Body of pancreas (tissue), 4 donors: ENCODE results near the gene ANKRD55. TPM values are rescaled to one million over a fixed set of nuclear protein-coding genes. Genes with fewer than 3 reads are reported as not detected.
"Not testable (repeated sequence)": the region's sequence is repeated elsewhere in the genome, so short reads cannot be mapped to it uniquely, and the experiment has no call there.

Experiments
- ATAC-seq: fragments of 150-250 bp; one replicate; pipeline ENCODE4 v1.9.1; 2016
- DNase-seq, 4 donors: peaks; one replicate each; pipeline ENCODE4 v3.0.0-alpha.2; 2019
- H3K27ac ChIP-seq, 4 donors: fragments of 200-600 bp; sonication (generic); 1 replicate in 3 of 4; 2 replicates in 1 of 4; pipeline versions ENCODE4 v1.5.1 to v1.6.1; 2016 to 2019; ENCODE audit warnings: mild to moderate bottlenecking in 1 of 4, mixed read lengths in 1 of 4, moderate library complexity in 1 of 4
- H3K27me3 ChIP-seq, 2 donors: fragments of 200-600 bp; sonication (generic); one replicate each; pipeline ENCODE4 v1.6.0; 2016; ENCODE audit warnings: mild to moderate bottlenecking in 1 of 2
- H3K36me3 ChIP-seq, 2 donors: fragments of 200-600 bp; sonication (generic); replicated peaks in 1 of 2; 2 replicates each; pipeline ENCODE4 v1.5.1; 2016; ENCODE audit warnings: low read depth in 2 of 2; ENCODE audit not compliant: insufficient read depth in 1 of 2
- H3K4me1 ChIP-seq: fragments of 200-600 bp; sonication (generic); one replicate; pipeline ENCODE4 v1.6.0; 2016
- H3K4me3 ChIP-seq, 2 donors: fragments of 200-600 bp; sonication (generic); 1 replicate in 1 of 2; 2 replicates in 1 of 2; pipeline ENCODE4 v1.5.1; 2016 to 2019
- H3K9me3 ChIP-seq, 3 donors: fragments of 200-600 bp; sonication (generic); 1 replicate in 2 of 3; 2 replicates in 1 of 3; pipeline ENCODE4 v1.5.1; 2016
- CTCF ChIP-seq, 7 experiments: fragments of 450-650 bp in 4 of 7; fragments of 200-600 bp in 3 of 7; sonication (generic) in 3 of 7; IDR thresholded peaks; one replicate each; pipeline ENCODE4 v1.5.1; 2016 to 2019; ENCODE audit warnings: antibody characterized with exemption in 7 of 7
- POLR2A ChIP-seq, 3 donors: fragments of 450-650 bp; IDR thresholded peaks; one replicate each; pipeline ENCODE4 v1.6.1; 2016; ENCODE audit warnings: antibody characterized with exemption in 3 of 3, mild to moderate bottlenecking in 2 of 3
- WGBS, 2 donors: methylation state at CpG; one replicate each; pipeline ENCODE4 v1.1.5; 2017; 5-methylcytosine and 5-hydroxymethylcytosine counted together
- intact Hi-C: fragments of 100-400 bp; cut with DNase I; formaldehyde crosslinking; loops from one replicate; pipeline ENCODE4 v1.15.1; 2023
- total RNA-seq, 2 donors: library from RNA; depleted of rRNA; stranded (reverse); fragments of >200 nt; gene quantifications; one replicate each; pipeline ENCODE4 v1.1.0, GENCODE V29; 2016

ANKRD55 gene
- total RNA-seq, 2 donors from 2014 or later = not detected

GRCh38 chr5:56088431-56088949, 144.6 kb downstream of the ANKRD55 start:
- DNase-seq = no peak
- H3K36me3 ChIP-seq = no peaks in the 10 kb centered on the region
- H3K27ac ChIP-seq = no peak overlapping the region
- H3K27me3 ChIP-seq = no peaks in the 10 kb centered on the region
- peak; percentile 23 for ATAC-seq
- intact Hi-C loops = no loop called here
- TF ChIP-seq POLR2A (IDR thresholded peaks at IDR 0.05) (no peak), CTCF (IDR thresholded peaks at IDR 0.05) (no peak)
- WGBS, 2 donors = 70 to 73% methylated on average over 4 of the region's 4 CpGs
- H3K4me3 ChIP-seq = no peak overlapping the region
- H3K4me1 ChIP-seq = peaks cover 5% of the 10 kb centered on the region
- H3K9me3 ChIP-seq = no peaks in the 10 kb centered on the region

DNA sequence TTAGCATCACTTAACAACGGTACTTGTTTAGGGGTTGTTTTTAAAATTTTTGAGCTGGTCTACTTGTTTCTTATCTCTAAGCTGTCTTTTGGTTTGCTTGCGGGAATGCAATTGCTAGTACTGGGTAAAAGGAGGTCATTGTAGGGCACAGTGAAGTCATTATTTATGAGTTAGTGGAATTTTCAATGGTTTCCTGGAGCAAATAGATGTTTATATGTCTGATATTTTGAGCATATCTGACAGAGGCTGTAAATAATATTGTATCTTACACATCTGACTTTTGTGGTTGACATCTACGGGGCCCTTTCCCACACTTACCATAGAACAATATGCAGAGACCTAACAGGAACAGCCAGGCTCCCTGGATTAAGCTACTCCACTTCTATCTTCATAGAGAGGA, 147.9 kb downstream of the ANKRD55 start:
- Histone ChIP-seq H3K27me3 (no peaks in the 10 kb centered on the region), H3K9me3 (no peaks in the 10 kb centered on the region), H3K4me3 (no peak overlapping the region), H3K27ac (peak overlapping the region in 3 of 4 donors; percentile 25 to 62 (median 38)), H3K4me1 (peaks cover 21% of the 10 kb centered on the region), H3K36me3 (no peaks in the 10 kb centered on the region)
- intact Hi-C loops = no loop called here
- WGBS, 2 donors = 49 to 52% methylated on average over 3 of the region's 3 CpGs
- TF ChIP-seq CTCF (IDR thresholded peaks at IDR 0.05) (no peak), POLR2A (IDR thresholded peaks at IDR 0.05) (no peak)
- ATAC-seq (peak; percentile 40), DNase-seq (no peak)

DNA sequence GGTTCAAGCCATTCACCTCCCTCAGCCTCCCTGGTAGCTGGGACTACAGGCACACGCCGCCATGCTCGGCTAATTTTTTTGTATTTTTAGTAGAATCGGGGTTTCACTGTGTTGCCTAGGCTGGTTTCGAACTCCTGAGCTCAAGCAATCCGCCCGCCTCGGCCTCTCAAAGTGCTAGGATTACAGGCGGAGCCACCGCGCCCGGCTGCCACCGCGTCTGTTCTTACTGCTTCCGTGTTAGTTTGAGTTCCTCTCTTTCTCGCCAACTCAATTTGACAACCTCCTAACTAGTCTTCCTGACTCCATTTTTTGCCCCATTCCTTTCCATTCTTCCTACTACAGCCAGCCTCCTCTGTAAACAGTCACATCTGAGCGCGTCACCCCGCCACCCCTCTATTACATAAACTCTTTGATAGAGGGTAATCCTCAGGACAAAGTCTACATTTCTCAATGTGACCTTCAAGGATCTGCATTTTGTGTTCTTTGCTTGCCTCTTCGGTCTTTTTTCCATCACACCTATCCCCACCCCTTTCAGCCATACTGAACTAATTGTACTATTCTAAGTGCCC, 149.8 kb downstream of the ANKRD55 start:
- Histone ChIP-seq H3K27ac (no peak overlapping the region), H3K4me1 (peaks cover 19% of the 10 kb centered on the region), H3K27me3 (no peaks in the 10 kb centered on the region), H3K9me3 (no peaks in the 10 kb centered on the region), H3K36me3 (no peaks in the 10 kb centered on the region), H3K4me3 (no peak overlapping the region)
- no peak for DNase-seq
- no peak for ATAC-seq
- WGBS, 2 donors = 94 to 96% methylated on average over 20 of the region's 20 CpGs
- TF ChIP-seq POLR2A (IDR thresholded peaks at IDR 0.05) (no peak), CTCF (IDR thresholded peaks at IDR 0.05) (no peak)
- intact Hi-C loops = no loop called here

GRCh38 chr5:56081053-56081642, 152.0 kb downstream of the ANKRD55 start:
- H3K36me3 ChIP-seq, H3K27me3 ChIP-seq, H3K9me3 ChIP-seq, H3K4me3 ChIP-seq, intact Hi-C loops: not testable (repeated sequence)
- H3K27ac ChIP-seq = peak overlapping the region; percentile 32 to 81 (median 60)
- ATAC-seq = peak; percentile 77
- H3K4me1 ChIP-seq = peaks cover 17% of the 10 kb centered on the region
- DNase-seq = peak in 1 of 4 donors; percentile 24

- H3K4me3 ChIP-seq = no peak overlapping the region
- H3K4me1 ChIP-seq = peaks cover 17% of the 10 kb centered on the region
- no peaks in the 10 kb centered on the region for H3K27me3 ChIP-seq
- 41 to 51% methylated on average over 2 of the region's 2 CpGs for WGBS, 2 donors
- H3K36me3 ChIP-seq = no peaks in the 10 kb centered on the region
- peak; percentile 34 for ATAC-seq
- no peak for TF ChIP-seq POLR2A (IDR thresholded peaks at IDR 0.05)
- no peak for TF ChIP-seq CTCF (IDR thresholded peaks at IDR 0.05)
- DNase-seq = peak in 1 of 4 donors; percentile 27
- intact Hi-C loops = no loop called here
- H3K9me3 ChIP-seq = no peaks in the 10 kb centered on the region
- peak overlapping the region in 3 of 4 donors; percentile 52 to 81 (median 69) for H3K27ac ChIP-seq
Measured at GRCh38 chr5:56080375-56081052, 152.6 kb downstream of the ANKRD55 start.

DNA sequence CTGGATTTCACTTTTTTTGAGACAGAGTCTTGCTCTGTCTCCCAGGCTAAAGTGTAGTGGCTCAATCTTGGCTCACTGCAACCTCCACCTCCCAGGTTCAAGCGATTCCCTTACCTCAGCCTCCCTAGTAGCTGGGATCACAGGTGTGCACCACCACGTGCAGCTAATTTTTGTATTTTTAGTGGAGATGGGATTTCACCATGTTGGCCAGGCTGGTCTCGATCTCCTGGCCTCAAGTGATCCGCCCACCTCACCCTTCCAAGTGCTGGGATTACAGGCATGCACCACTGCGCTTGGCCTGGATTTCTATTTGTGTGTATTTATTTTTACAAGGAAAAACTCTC, 154.0 kb downstream of the ANKRD55 start:
- DNase-seq, H3K36me3 ChIP-seq, H3K4me3 ChIP-seq, H3K9me3 ChIP-seq, ATAC-seq, H3K27me3 ChIP-seq, intact Hi-C loops, H3K27ac ChIP-seq: not testable (repeated sequence)
- WGBS, 2 donors = 90 to 99% methylated on average over 5 of the region's 5 CpGs
- peaks cover 17% of the 10 kb centered on the region for H3K4me1 ChIP-seq
